PFSK-1 (cell line): Measurements from ENCODE around the gene CFAP61.

Experiments
- POLR2AphosphoS5 ChIP-seq: IDR thresholded peaks from 2 replicates; pipeline ENCODE4 v1.6.1; 2012; ENCODE audit warnings: low read depth, mild to moderate bottlenecking, control low read depth, low read length, moderate library complexity
- REST ChIP-seq, 2 experiments: IDR thresholded peaks; 2 replicates each; pipeline versions ENCODE4 v1.6.1 to v1.8.0; 2011 to 2012; ENCODE audit warnings: low read depth in 2 of 2, low read length in 2 of 2, control low read depth in 1 of 2, inconsistent platforms in 1 of 2, mild to moderate bottlenecking in 1 of 2, moderate library complexity in 1 of 2; ENCODE audit not compliant: insufficient read depth in 1 of 2
- SIN3A ChIP-seq: IDR thresholded peaks from 2 replicates; pipeline ENCODE4 v1.6.1; 2012; ENCODE audit warnings: mild to moderate bottlenecking, low read length, moderate library complexity, borderline replicate concordance; ENCODE audit not compliant: insufficient read depth
- TAF1 ChIP-seq: IDR thresholded peaks from 2 replicates; pipeline ENCODE4 v1.6.1; 2012; ENCODE audit warnings: low read length, control low read depth, borderline replicate concordance; ENCODE audit not compliant: insufficient read depth

- TF ChIP-seq SIN3A, result no peak
- no peak for TF ChIP-seq POLR2AphosphoS5
- no peak for TF ChIP-seq TAF1
- TF ChIP-seq REST (IDR thresholded peaks at IDR 0.05; ENCODE audit: insufficient read depth in 1 of 2, low read depth in 2 of 2, low read length in 2 of 2), result no peak
Measured at GRCh38 chr20:20085812-20086211, 33.5 kb downstream of the CFAP61 start.
